ENCODE measurements around the gene IRS1. TPM values are rescaled to one million over a fixed set of nuclear protein-coding genes. Genes with fewer than 3 reads are reported as not detected.

IRS1 gene
- polyA plus RNA-seq, 1 of the 3 experiments (the other 2 are of a cell fraction): 16.5 TPM

GRCh38 chr2:226694149-226694548 is 105.5 kb downstream of the IRS1 start:
- H3K79me2 ChIP-seq (ENCODE audit: insufficient read depth): no peaks in the 10 kb centered on the region
- WGBS (ENCODE audit: low lambda C conversion rate): 48% methylated on average over 4 of the region's 4 CpGs
- H2AFZ ChIP-seq (ENCODE audit: low read depth): no peak overlapping the region
- no peaks in the 10 kb centered on the region for H3K36me3 ChIP-seq (replicated peaks in 1 of 2; ENCODE audit: control insufficient read depth in 1 of 2, insufficient read depth in 2 of 2, low read length in 1 of 2)
- no peaks in the 10 kb centered on the region for H3K27me3 ChIP-seq (ENCODE audit: insufficient read depth)
- no peaks in the 10 kb centered on the region for H4K20me1 ChIP-seq (ENCODE audit: insufficient read depth)
- peaks cover 0 to 2% of the 10 kb centered on the region in 2 experiments; a peak in 3 of 4 replicates for H3K4me1 ChIP-seq (ENCODE audit: control insufficient read depth in 1 of 2, insufficient read depth in 2 of 2, low read depth in 1 of 2, low read length in 1 of 2)
- H3F3A ChIP-seq (replicated peaks; ENCODE audit: insufficient read depth): no peaks in the 10 kb centered on the region
- H3K4me3 ChIP-seq (ENCODE audit: low read depth in 2 of 2, low read length in 1 of 2): no peak overlapping the region
- CTCF ChIA-PET: no interaction called here
- no peaks in the 10 kb centered on the region for H3K9me2 ChIP-seq
- TF ChIP-seq TEAD4 (IDR thresholded peaks at IDR 0.05; ENCODE audit: borderline replicate concordance, insufficient read depth) (no peak), RAD21 (IDR thresholded peaks at IDR 0.05; ENCODE audit: low read length) (no peak), FOSL2 (IDR thresholded peaks at IDR 0.05; ENCODE audit: borderline replicate concordance, low read depth) (no peak), TCF12 (IDR thresholded peaks at IDR 0.05) (no peak), ELF1 (IDR thresholded peaks at IDR 0.05) (no peak), MXI1 (IDR thresholded peaks at IDR 0.05; ENCODE audit: low read depth, low read length) (no peak), NRF1 (IDR thresholded peaks at IDR 0.05; ENCODE audit: low read depth, low read length) (no peak), MEF2A (IDR thresholded peaks at IDR 0.05; ENCODE audit: borderline replicate concordance, low read depth) (no peak), EZH2phosphoT487 (IDR thresholded peaks at IDR 0.05; ENCODE audit: borderline replicate concordance, low read depth) (no peak), ZBTB33 (IDR thresholded peaks at IDR 0.05; ENCODE audit: borderline replicate concordance, low read depth) (no peak), SIN3A (IDR thresholded peaks at IDR 0.05; ENCODE audit: borderline replicate concordance, low read depth, low read length) (no peak), JUND (IDR thresholded peaks at IDR 0.05) (no peak), FOXM1 (IDR thresholded peaks at IDR 0.05; ENCODE audit: low read depth) (no peak), REST (IDR thresholded peaks at IDR 0.05; ENCODE audit: low read depth, low read length) (no peak), SMC3 (IDR thresholded peaks at IDR 0.05; ENCODE audit: low read depth, low read length) (no peak)
- DNase-seq: no peak
- POLR2A ChIA-PET: no interaction called here
- H3K9ac ChIP-seq: no peak overlapping the region
- H3K9me3 ChIP-seq: no peaks in the 10 kb centered on the region
- no peak overlapping the region for H3K4me2 ChIP-seq
- H3K27ac ChIP-seq (ENCODE audit: low read depth in 2 of 2, low read length in 1 of 2): no peak overlapping the region
